ENCODE results near the gene WIPF1. TPM values are rescaled to one million over a fixed set of nuclear protein-coding genes. Genes with fewer than 3 reads are reported as not detected.

Gene WIPF1
- total RNA-seq, 1 donor from 2014 or later = 7.6 TPM

DNA sequence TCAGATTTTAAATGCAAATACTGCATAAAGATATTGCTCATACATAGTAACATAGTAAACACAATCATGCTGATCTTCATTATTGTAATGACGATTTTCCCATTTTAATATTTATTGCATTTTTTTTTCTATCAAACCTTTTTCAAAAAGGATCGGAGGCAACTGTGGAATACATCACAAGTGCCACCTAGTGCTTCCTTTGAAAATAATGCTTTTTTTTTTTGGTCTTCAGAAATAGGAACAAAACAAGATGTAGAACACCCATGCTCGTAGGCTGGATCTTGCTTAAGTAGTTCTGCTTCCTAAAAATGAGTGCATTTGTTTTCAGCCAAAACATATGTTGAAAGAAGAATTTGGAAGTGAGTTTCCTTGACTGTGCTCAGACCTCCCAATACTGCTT is 75.1 kb downstream of the WIPF1 start:
- no peak overlapping the region for H3K4me3 ChIP-seq (ENCODE audit: low read depth, low read length)
- no peak for DNase-seq (ENCODE audit: low read depth)
- TF ChIP-seq, protein P1, sequence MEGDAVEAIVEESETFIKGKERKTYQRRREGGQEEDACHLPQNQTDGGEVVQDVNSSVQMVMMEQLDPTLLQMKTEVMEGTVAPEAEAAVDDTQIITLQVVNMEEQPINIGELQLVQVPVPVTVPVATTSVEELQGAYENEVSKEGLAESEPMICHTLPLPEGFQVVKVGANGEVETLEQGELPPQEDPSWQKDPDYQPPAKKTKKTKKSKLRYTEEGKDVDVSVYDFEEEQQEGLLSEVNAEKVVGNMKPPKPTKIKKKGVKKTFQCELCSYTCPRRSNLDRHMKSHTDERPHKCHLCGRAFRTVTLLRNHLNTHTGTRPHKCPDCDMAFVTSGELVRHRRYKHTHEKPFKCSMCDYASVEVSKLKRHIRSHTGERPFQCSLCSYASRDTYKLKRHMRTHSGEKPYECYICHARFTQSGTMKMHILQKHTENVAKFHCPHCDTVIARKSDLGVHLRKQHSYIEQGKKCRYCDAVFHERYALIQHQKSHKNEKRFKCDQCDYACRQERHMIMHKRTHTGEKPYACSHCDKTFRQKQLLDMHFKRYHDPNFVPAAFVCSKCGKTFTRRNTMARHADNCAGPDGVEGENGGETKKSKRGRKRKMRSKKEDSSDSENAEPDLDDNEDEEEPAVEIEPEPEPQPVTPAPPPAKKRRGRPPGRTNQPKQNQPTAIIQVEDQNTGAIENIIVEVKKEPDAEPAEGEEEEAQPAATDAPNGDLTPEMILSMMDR (conservative IDR thresholded peaks at IDR 0.05; ENCODE audit: low read depth, low read length) = peak; percentile 56

DNA sequence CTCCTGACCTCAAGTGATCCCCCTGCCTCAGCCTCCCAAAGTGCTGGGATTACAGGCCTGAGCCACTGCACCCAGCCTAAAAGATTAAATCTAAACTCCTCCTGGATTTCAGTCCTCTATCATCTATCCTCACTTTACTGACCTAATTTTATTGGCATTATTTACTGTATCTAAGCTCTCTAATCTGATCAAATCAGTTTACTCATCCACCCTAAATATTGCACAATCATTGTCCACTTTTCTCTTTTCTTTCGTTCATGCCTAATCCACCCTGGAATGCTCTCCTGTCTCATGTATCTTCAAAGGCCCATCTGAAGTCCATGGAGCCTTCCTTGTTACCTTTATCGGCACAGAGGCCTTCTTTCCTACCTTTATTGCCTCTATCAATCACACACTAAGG is 79.2 kb downstream of the WIPF1 start:
- H3K4me3 ChIP-seq (ENCODE audit: low read depth, low read length) = no peak overlapping the region
- TF ChIP-seq, protein P1 (conservative IDR thresholded peaks at IDR 0.05; ENCODE audit: low read depth, low read length) = no peak
- no peak for DNase-seq (ENCODE audit: low read depth)

- TF ChIP-seq, protein P1 (conservative IDR thresholded peaks at IDR 0.05; ENCODE audit: low read depth, low read length) = no peak
Observed at GRCh38 chr2:174516501-174517378, 80.9 kb downstream of the WIPF1 start.

GRCh38 chr2:174512345-174512744 is 85.3 kb downstream of the WIPF1 start:
- no peak overlapping the region for H3K4me3 ChIP-seq (ENCODE audit: low read depth, low read length)
- TF ChIP-seq, protein P1 (conservative IDR thresholded peaks at IDR 0.05; ENCODE audit: low read depth, low read length) = no peak
- DNase-seq (ENCODE audit: low read depth) = no peak

More at GRCh38 chr2:174516501-174517378, 80.9 kb downstream of the WIPF1 start:
- no peak for DNase-seq (ENCODE audit: low read depth)
- no peak overlapping the region for H3K4me3 ChIP-seq (ENCODE audit: low read depth, low read length)

DNA sequence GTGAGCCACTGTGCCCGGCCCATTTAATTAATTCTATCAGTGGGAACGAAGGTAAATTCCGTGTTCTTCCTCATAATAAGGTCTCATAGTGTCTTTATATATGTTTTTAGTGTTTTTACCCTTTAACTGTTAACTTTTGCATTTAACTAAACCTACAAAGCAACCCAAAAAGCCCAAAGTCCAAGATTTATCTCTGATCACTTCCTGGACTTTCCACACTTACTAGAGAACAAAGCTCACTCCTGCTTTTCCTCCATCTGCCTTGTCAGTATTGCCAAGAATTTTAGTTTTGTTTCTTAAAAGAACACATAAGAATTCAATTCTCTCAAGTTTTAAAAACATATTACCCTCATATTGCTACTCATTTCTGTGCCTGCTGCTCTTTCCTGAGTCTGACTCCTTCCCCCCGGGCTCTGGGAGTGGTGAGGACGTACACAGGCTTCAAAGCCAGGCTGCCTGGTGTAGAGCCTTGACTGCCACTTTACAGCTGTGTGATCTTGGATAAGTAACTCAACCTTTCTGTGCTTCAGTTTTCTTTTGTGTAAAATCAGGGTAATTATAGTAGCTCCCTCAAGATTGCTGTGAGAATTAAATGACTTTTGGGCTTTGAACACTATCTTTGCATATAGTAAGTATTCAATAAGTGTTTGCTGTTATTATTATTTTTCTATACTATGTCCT is 85.9 kb downstream of the WIPF1 start:
- no peak overlapping the region for H3K4me3 ChIP-seq (ENCODE audit: low read depth, low read length)
- no peak for DNase-seq (ENCODE audit: low read depth)
- TF ChIP-seq, protein P1 (conservative IDR thresholded peaks at IDR 0.05; ENCODE audit: low read depth, low read length) = no peak

- TF ChIP-seq, protein P1 (conservative IDR thresholded peaks at IDR 0.05; ENCODE audit: low read depth, low read length) = no peak
- no peak overlapping the region for H3K4me3 ChIP-seq (ENCODE audit: low read depth, low read length)
- DNase-seq (ENCODE audit: low read depth) = no peak
Observed at GRCh38 chr2:174510583-174511189, 86.9 kb downstream of the WIPF1 start.

Other genes starting within 250 kb of the WIPF1 start
- gene SCRN3, start 202.1 kb downstream of the WIPF1 start, total RNA-seq = 5.3 and 7.6 TPM in 2 replicates
- gene GPR155, start 110.8 kb downstream of the WIPF1 start, total RNA-seq = 0.87 and 1.7 TPM in 2 replicates
- gene CHRNA1, start 166.7 kb upstream of the WIPF1 start, total RNA-seq = not detected in 2 replicates